Stimulated activated naive CD8-positive, alpha-beta T cell treated with anti-CD3 and anti-CD28 coated beads, Interleukin-15, amount 100 ng/mL, for 72 hours (primary cell): Measurements from ENCODE around the gene LGR6.
A peak's percentile ranks its signal among the peaks of the same experiment; 100 is the strongest.

Source experiments
- ATAC-seq: fragments of 150-1000 bp; cut with Tn5 transposase; 2 replicates; pipeline ENCODE4 v1.10.0; 2021; ENCODE audit warnings: mild to moderate bottlenecking, moderate library complexity
- DNase-seq, 2 donors: peaks; one replicate each; pipeline ENCODE4 v3.0.0; 2021 to 2022
- H3K27ac Mint-ChIP-seq, 2 donors: one replicate each; pipeline ENCODE4 v1.8.0; 2022; ENCODE audit warnings: mild to moderate bottlenecking in 2 of 2, mixed read lengths in 2 of 2, moderate library complexity in 2 of 2
- H3K27me3 Mint-ChIP-seq: one replicate; pipeline ENCODE4 v1.8.0; 2022; ENCODE audit warnings: mixed read lengths
- H3K4me1 Mint-ChIP-seq: one replicate; pipeline ENCODE4 v1.8.0; 2022; ENCODE audit warnings: mild to moderate bottlenecking, mixed read lengths
- H3K4me3 Mint-ChIP-seq, 2 donors: one replicate each; pipeline ENCODE4 v1.8.0; 2022; ENCODE audit warnings: mild to moderate bottlenecking in 2 of 2, mixed read lengths in 2 of 2, moderate library complexity in 1 of 2
- H3K9me3 Mint-ChIP-seq, 2 donors: one replicate each; pipeline ENCODE4 v1.8.0; 2022; ENCODE audit warnings: mixed read lengths in 2 of 2

The LGR6 gene

GRCh38 chr1:202243006-202243405 is 49.4 kb downstream of the LGR6 start:
- H3K4me3 Mint-ChIP-seq: no peak overlapping the region
- DNase-seq (no peak), ATAC-seq (no peak)
- no peaks in the 10 kb centered on the region for H3K4me1 Mint-ChIP-seq
- no peak overlapping the region for H3K27ac Mint-ChIP-seq
- no peaks in the 10 kb centered on the region for H3K27me3 Mint-ChIP-seq
- no peaks in the 10 kb centered on the region for H3K9me3 Mint-ChIP-seq

GRCh38 chr1:202244841-202245261 is 51.3 kb downstream of the LGR6 start:
- Mint-ChIP-seq H3K4me1 (no peaks in the 10 kb centered on the region), H3K9me3 (no peaks in the 10 kb centered on the region), H3K27ac (no peak overlapping the region), H3K27me3 (peaks cover 6% of the 10 kb centered on the region), H3K4me3 (no peak overlapping the region)
- ATAC-seq: no peak
- DNase-seq: no peak

- H3K4me1 Mint-ChIP-seq: no peaks in the 10 kb centered on the region
- DNase-seq (no peak), ATAC-seq (peak; percentile 22)
- H3K4me3 Mint-ChIP-seq: no peak overlapping the region
- no peak overlapping the region for H3K27ac Mint-ChIP-seq
- no peaks in the 10 kb centered on the region for H3K9me3 Mint-ChIP-seq
- peaks cover 11% of the 10 kb centered on the region for H3K27me3 Mint-ChIP-seq
Measured at GRCh38 chr1:202245391-202245790, 51.8 kb downstream of the LGR6 start.

- DNase-seq: no peak
- Mint-ChIP-seq H3K27ac (no peak overlapping the region), H3K9me3 (no peaks in the 10 kb centered on the region), H3K27me3 (peaks cover 16% of the 10 kb centered on the region), H3K4me3 (no peak overlapping the region), H3K4me1 (no peaks in the 10 kb centered on the region)
- ATAC-seq: no peak
Measured at GRCh38 chr1:202247104-202247503, 53.5 kb downstream of the LGR6 start.

- H3K4me1 Mint-ChIP-seq: no peaks in the 10 kb centered on the region
- H3K4me3 Mint-ChIP-seq: no peak overlapping the region
- H3K27me3 Mint-ChIP-seq: peaks cover 19% of the 10 kb centered on the region
- ATAC-seq (no peak), DNase-seq (no peak)
- no peaks in the 10 kb centered on the region for H3K9me3 Mint-ChIP-seq
- peak overlapping the region in 1 of 2 donors; percentile 54 for H3K27ac Mint-ChIP-seq
Measured at GRCh38 chr1:202247837-202248795, 54.5 kb downstream of the LGR6 start.

GRCh38 chr1:202248861-202249260 is 55.3 kb downstream of the LGR6 start:
- no peaks in the 10 kb centered on the region for H3K4me1 Mint-ChIP-seq
- H3K9me3 Mint-ChIP-seq: no peaks in the 10 kb centered on the region
- no peak overlapping the region for H3K4me3 Mint-ChIP-seq
- H3K27ac Mint-ChIP-seq: peak overlapping the region in 1 of 2 donors; percentile 54
- DNase-seq: no peak
- ATAC-seq: no peak
- H3K27me3 Mint-ChIP-seq: peaks cover 19% of the 10 kb centered on the region

GRCh38 chr1:202249436-202249835 is 55.8 kb downstream of the LGR6 start:
- Mint-ChIP-seq H3K4me1 (no peaks in the 10 kb centered on the region), H3K27ac (peak overlapping the region in 1 of 2 donors; percentile 12), H3K27me3 (peaks cover 23% of the 10 kb centered on the region), H3K4me3 (no peak overlapping the region), H3K9me3 (no peaks in the 10 kb centered on the region)
- no peak for ATAC-seq
- DNase-seq: no peak

- ATAC-seq (no peak), DNase-seq (no peak)
- H3K4me3 Mint-ChIP-seq: no peak overlapping the region
- H3K9me3 Mint-ChIP-seq: no peaks in the 10 kb centered on the region
- H3K27me3 Mint-ChIP-seq: peaks cover 27% of the 10 kb centered on the region
- peak overlapping the region in 1 of 2 donors; percentile 12 for H3K27ac Mint-ChIP-seq
- H3K4me1 Mint-ChIP-seq: no peaks in the 10 kb centered on the region
Measured at GRCh38 chr1:202249846-202250245, 56.2 kb downstream of the LGR6 start.

- no peak overlapping the region for H3K4me3 Mint-ChIP-seq
- H3K4me1 Mint-ChIP-seq: no peaks in the 10 kb centered on the region
- no peak overlapping the region for H3K27ac Mint-ChIP-seq
- H3K27me3 Mint-ChIP-seq: peaks cover 31% of the 10 kb centered on the region
- no peaks in the 10 kb centered on the region for H3K9me3 Mint-ChIP-seq
- DNase-seq: no peak
- ATAC-seq: no peak
Measured at GRCh38 chr1:202250982-202251381, 57.4 kb downstream of the LGR6 start.

GRCh38 chr1:202251424-202252256 is 58.0 kb downstream of the LGR6 start:
- no peak for DNase-seq

GRCh38 chr1:202252271-202252670 is 58.7 kb downstream of the LGR6 start:
- H3K9me3 Mint-ChIP-seq: no peaks in the 10 kb centered on the region
- DNase-seq: no peak
- peak overlapping the region; percentile 4 to 72 for H3K27ac Mint-ChIP-seq
- H3K27me3 Mint-ChIP-seq: peaks cover 31% of the 10 kb centered on the region
- H3K4me3 Mint-ChIP-seq: no peak overlapping the region
- H3K4me1 Mint-ChIP-seq: peaks cover 7% of the 10 kb centered on the region
- ATAC-seq: no peak

More at GRCh38 chr1:202251424-202252256, 58.0 kb downstream of the LGR6 start:
- Mint-ChIP-seq H3K27me3 (peaks cover 31% of the 10 kb centered on the region), H3K4me3 (no peak overlapping the region), H3K9me3 (no peaks in the 10 kb centered on the region), H3K4me1 (peaks cover under 1% of the 10 kb centered on the region), H3K27ac (peak overlapping the region in 1 of 2 donors; percentile 4)
- ATAC-seq: peak; percentile 72

GRCh38 chr1:202254454-202255252 is 61.1 kb downstream of the LGR6 start:
- Mint-ChIP-seq H3K4me3 (no peak overlapping the region), H3K27me3 (peaks cover 32% of the 10 kb centered on the region), H3K27ac (no peak overlapping the region), H3K9me3 (no peaks in the 10 kb centered on the region), H3K4me1 (peaks cover 8% of the 10 kb centered on the region)
- no peak for ATAC-seq
- peak in 1 of 2 donors; percentile 0 for DNase-seq

GRCh38 chr1:202255343-202255742 is 61.7 kb downstream of the LGR6 start:
- Mint-ChIP-seq H3K27me3 (peaks cover 33% of the 10 kb centered on the region), H3K9me3 (no peaks in the 10 kb centered on the region), H3K4me1 (peaks cover 8% of the 10 kb centered on the region), H3K4me3 (no peak overlapping the region), H3K27ac (no peak overlapping the region)
- DNase-seq: no peak
- no peak for ATAC-seq

- H3K9me3 Mint-ChIP-seq: peaks cover 0 to 7% of the 10 kb centered on the region in 2 donors
- peaks cover 8% of the 10 kb centered on the region for H3K4me1 Mint-ChIP-seq
Measured at GRCh38 chr1:202259705-202260104, 66.1 kb downstream of the LGR6 start.

More at GRCh38 chr1:202259705-202260104, 66.1 kb downstream of the LGR6 start:
- peaks cover 44% of the 10 kb centered on the region for H3K27me3 Mint-ChIP-seq
- H3K27ac Mint-ChIP-seq: peak overlapping the region in 1 of 2 donors; percentile 11
- ATAC-seq (no peak), DNase-seq (no peak)
- no peak overlapping the region for H3K4me3 Mint-ChIP-seq
